Fibroblast of lung (primary cell): Measurements from ENCODE around the gene COX6B1.

Experiments used
- EZH2 ChIP-seq: IDR thresholded peaks from 2 replicates; pipeline ENCODE4 v1.5.1; 2012; ENCODE audit warnings: low read length, control low read depth, mild to moderate bottlenecking; ENCODE audit errors: missing control alignments
- TF ChIP-seq, protein P1 (sequence below), 2 donors: IDR thresholded peaks in 1 of 2; conservative IDR thresholded peaks in 1 of 2; 1 replicate in 1 of 2; 2 replicates in 1 of 2; pipeline ENCODE4 v1.5.1; 2011 to 2012; ENCODE audit warnings: low read length in 2 of 2, control low read depth in 1 of 2, inconsistent platforms in 1 of 2, low read depth in 1 of 2, mild to moderate bottlenecking in 1 of 2

DNA sequence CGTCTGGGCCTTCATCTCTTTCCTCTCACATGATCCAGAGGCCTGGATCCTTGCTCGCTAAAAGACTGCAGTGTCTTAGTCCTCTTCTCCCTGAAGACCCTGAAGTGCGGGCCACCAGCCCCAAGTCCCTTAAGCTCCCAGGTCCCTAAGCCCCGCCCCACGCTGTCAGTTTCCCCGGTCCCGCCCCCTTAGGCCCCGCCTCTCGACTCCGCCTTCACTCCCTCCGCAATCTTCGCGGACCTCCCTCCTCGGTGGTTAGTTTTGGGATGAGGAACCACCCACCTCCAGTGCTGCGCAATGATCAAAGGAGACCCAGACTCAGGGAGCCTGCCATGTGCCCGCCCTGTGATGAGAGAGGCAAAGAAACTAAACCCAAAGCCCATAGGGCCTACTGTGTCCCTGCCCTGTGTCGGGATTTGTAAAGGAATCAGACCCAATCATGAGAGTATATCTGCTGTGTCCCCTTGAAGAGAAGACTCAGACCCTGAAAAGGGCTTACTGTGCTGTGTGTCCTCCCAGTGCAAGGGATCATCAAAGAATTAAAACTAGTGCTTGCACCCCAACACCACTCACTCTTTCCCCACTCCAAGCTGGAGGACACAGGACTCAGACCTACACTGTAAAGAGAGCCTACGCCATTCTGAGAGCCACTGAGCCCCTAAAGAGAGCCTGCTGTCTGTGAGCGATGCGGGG, 3.0 kb upstream of the COX6B1 start:
- TF ChIP-seq EZH2 = no peak
- TF ChIP-seq, protein P1, sequence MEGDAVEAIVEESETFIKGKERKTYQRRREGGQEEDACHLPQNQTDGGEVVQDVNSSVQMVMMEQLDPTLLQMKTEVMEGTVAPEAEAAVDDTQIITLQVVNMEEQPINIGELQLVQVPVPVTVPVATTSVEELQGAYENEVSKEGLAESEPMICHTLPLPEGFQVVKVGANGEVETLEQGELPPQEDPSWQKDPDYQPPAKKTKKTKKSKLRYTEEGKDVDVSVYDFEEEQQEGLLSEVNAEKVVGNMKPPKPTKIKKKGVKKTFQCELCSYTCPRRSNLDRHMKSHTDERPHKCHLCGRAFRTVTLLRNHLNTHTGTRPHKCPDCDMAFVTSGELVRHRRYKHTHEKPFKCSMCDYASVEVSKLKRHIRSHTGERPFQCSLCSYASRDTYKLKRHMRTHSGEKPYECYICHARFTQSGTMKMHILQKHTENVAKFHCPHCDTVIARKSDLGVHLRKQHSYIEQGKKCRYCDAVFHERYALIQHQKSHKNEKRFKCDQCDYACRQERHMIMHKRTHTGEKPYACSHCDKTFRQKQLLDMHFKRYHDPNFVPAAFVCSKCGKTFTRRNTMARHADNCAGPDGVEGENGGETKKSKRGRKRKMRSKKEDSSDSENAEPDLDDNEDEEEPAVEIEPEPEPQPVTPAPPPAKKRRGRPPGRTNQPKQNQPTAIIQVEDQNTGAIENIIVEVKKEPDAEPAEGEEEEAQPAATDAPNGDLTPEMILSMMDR (conservative IDR thresholded peaks at IDR 0.05 in 1 of 2, IDR thresholded peaks at IDR 0.05 in 1 of 2; ENCODE audit: low read depth in 1 of 2, low read length in 2 of 2) = no peak
